HepG2 (cell line): ENCODE measurements around the gene CNKSR3. TPM values are rescaled to one million over a fixed set of nuclear protein-coding genes. Genes with fewer than 3 reads are reported as not detected.

Source experiments
- ATAC-seq: fragments of 200-7000 bp; cut with Tn5 transposase; 3 replicates; pipeline ENCODE4 v1.9.1; 2020; ENCODE audit warnings: mild to moderate bottlenecking, moderate library complexity
- BruUV-seq: library from RNA; stranded (reverse); fragments of 400-500 nt; replicated peaks from 2 replicates; lab custom pipeline; 2021; lab: Mats Ljungman, UMichigan
- CTCF ChIA-PET: fragments of 300-600 bp; formaldehyde crosslinking; extraction: SDS; loops from one replicate; lab custom pipeline; 2021; ENCODE audit warnings: low total read pairs, inconsistent platforms, low intra/inter-chr PET ratio; lab: Yijun Ruan, JAX
- POLR2A ChIA-PET: fragments of 350-600 bp; sonication (Branson Sonifier 250); formaldehyde crosslinking; loops from one replicate; lab custom pipeline; 2020; ENCODE audit warnings: antibody characterized with exemption, inconsistent platforms; lab: Yijun Ruan, JAX
- DNase-seq: peaks from one replicate; pipeline ENCODE4 v3.0.0-alpha.2; 2015; ENCODE audit warnings: low spot score
- FAIRE-seq: peaks from 3 replicates; lab custom pipeline; 2011; peaks lifted over from hg19 to GRCh38; lab: Jason Lieb, UNC
- H2AFZ ChIP-seq: one replicate; pipeline ENCODE4 v1.6.1; 2011; ENCODE audit warnings: low read length, inconsistent platforms
- H3K27ac ChIP-seq: fragments of 300-600 bp; 3 replicates; pipeline ENCODE4 v1.8.0; 2011; ENCODE audit warnings: mixed run types, mild to moderate bottlenecking, mixed read lengths, low read length, inconsistent platforms; ENCODE audit not compliant: insufficient read depth; ENCODE audit errors: extremely low read length
- H3K27me3 ChIP-seq, 2 experiments: fragments of 200-600 bp in 1 of 2; 2 replicates in 1 of 2; 3 replicates in 1 of 2; pipeline versions ENCODE4 v1.6.0 to v1.8.0; 2011; ENCODE audit warnings: low read length in 2 of 2, mild to moderate bottlenecking in 2 of 2, moderate library complexity in 2 of 2, inconsistent platforms in 1 of 2; ENCODE audit not compliant: insufficient read depth in 2 of 2, control insufficient read depth in 1 of 2
- H3K36me3 ChIP-seq, 2 experiments: fragments of 200-600 bp in 1 of 2; replicated peaks in 1 of 2; 2 replicates in 1 of 2; 3 replicates in 1 of 2; pipeline versions ENCODE4 v1.5.1 to v1.8.0; 2011; ENCODE audit warnings: low read length in 2 of 2, inconsistent platforms in 1 of 2; ENCODE audit not compliant: insufficient read depth in 2 of 2, control insufficient read depth in 1 of 2
- H3K4me1 ChIP-seq: 2 replicates; pipeline ENCODE4 v1.5.1; 2012; ENCODE audit warnings: low read length, inconsistent platforms; ENCODE audit not compliant: insufficient read depth
- H3K4me2 ChIP-seq: 2 replicates; pipeline ENCODE4 v1.6.0; 2011; ENCODE audit warnings: low read depth, low read length, inconsistent platforms
- H3K4me3 ChIP-seq, 3 experiments: fragments of 200-600 bp in 1 of 3; sonication (generic), shearing (Covaris generic) in 1 of 3; replicated peaks in 1 of 3; 2 replicates each; pipeline ENCODE4 v1.5.1; 2011 to 2016; ENCODE audit warnings: low read length in 3 of 3, inconsistent platforms in 2 of 3, low read depth in 2 of 3, mild to moderate bottlenecking in 2 of 3, control low read depth in 1 of 3, mixed read lengths in 1 of 3; ENCODE audit not compliant: insufficient read depth in 1 of 3
- H3K79me2 ChIP-seq: one replicate; pipeline ENCODE4 v1.6.1; 2011; ENCODE audit warnings: low read length, inconsistent platforms; ENCODE audit not compliant: insufficient read depth
- H3K9ac ChIP-seq: 2 replicates; pipeline ENCODE4 v1.6.0; 2011; ENCODE audit warnings: mild to moderate bottlenecking, low read depth, low read length, inconsistent platforms; ENCODE audit not compliant: insufficient read depth
- H3K9me3 ChIP-seq: 2 replicates; pipeline ENCODE4 v1.5.1; 2012; ENCODE audit warnings: mild to moderate bottlenecking, low read length
- H4K20me1 ChIP-seq: 2 replicates; pipeline ENCODE4 v1.6.0; 2011; ENCODE audit warnings: inconsistent platforms, mild to moderate bottlenecking, low read length, moderate library complexity; ENCODE audit not compliant: insufficient read depth
- BRF2 ChIP-seq: sonication (generic); formaldehyde crosslinking; IDR thresholded peaks from 2 replicates; pipeline ENCODE4 v1.8.1; 2022; ENCODE audit warnings: mild to moderate bottlenecking, missing genetic modification reagents
- NR2C2 ChIP-seq: sonication (generic); formaldehyde crosslinking; IDR thresholded peaks from 2 replicates; pipeline ENCODE4 v1.4.0; 2020; ENCODE audit warnings: missing genetic modification reagents, mild to moderate bottlenecking, moderate library complexity, borderline replicate concordance
- RBAK ChIP-seq: sonication (generic); formaldehyde crosslinking; IDR thresholded peaks from 2 replicates; pipeline ENCODE4 v1.5.1; 2020; ENCODE audit warnings: mild to moderate bottlenecking, missing genetic modification reagents
- ZBTB42 ChIP-seq: sonication (generic); formaldehyde crosslinking; IDR thresholded peaks from 2 replicates; pipeline ENCODE4 v1.5.0; 2020; ENCODE audit warnings: mild to moderate bottlenecking, missing genetic modification reagents
- ZNF264 ChIP-seq: sonication (generic); formaldehyde crosslinking; IDR thresholded peaks from 2 replicates; pipeline ENCODE4 v1.4.0; 2020; ENCODE audit warnings: missing genetic modification reagents
- ZSCAN9 ChIP-seq: IDR thresholded peaks from 2 replicates; pipeline ENCODE4 v1.6.1; 2016; ENCODE audit warnings: borderline replicate concordance
- WGBS: methylation state at CpG from one replicate; pipeline ENCODE4 v1.1.6; 2017; ENCODE audit warnings: low lambda C conversion rate; 5-methylcytosine and 5-hydroxymethylcytosine counted together
- in situ Hi-C: cut with HindIII; loops from 2 replicates; pipeline ENCODE4 v1.10.0; 2017; ENCODE audit warnings: low pct_unique_long_range_greater_than_20kb; ENCODE audit not compliant: extremely low pct_ligation_motif_present
- intact Hi-C: fragments of 100-400 bp; cut with micrococcal nuclease; formaldehyde crosslinking; loops from one replicate; pipeline ENCODE4 v1.10.0; 2022; ENCODE audit not compliant: unreplicated experiment
- polyA plus RNA-seq, 8 experiments: library from polyadenylated mRNA; depleted of rRNA in 3 of 8; stranded (reverse) in 7 of 8; unstranded in 1 of 8; fragments of >200 nt; fragmentation: Illumina TruSeq in 4 of 8; extraction: Trizol in 4 of 8; gene quantifications; 2 replicates each; pipeline versions ENCODE4 v1.2.1 to v1.2.3, GENCODE V29; 2011 to 2016; ENCODE audit warnings: low read depth in 4 of 8, missing spikeins in 1 of 8, mixed read lengths in 1 of 8; ENCODE audit not compliant: insufficient read depth in 1 of 8
- total RNA-seq, 5 experiments: library from RNA; depleted of rRNA; stranded (reverse); fragments of >200 nt; fragmentation: Illumina TruSeq; extraction: Trizol; gene quantifications; 2 replicates each; pipeline ENCODE4 v1.2.3, GENCODE V29; 2016; ENCODE audit warnings: low read depth in 1 of 5
- TF ChIP-seq, protein P1 (sequence below): sonication (generic); formaldehyde crosslinking; IDR thresholded peaks from 2 replicates; pipeline ENCODE4 v1.4.0; 2020; ENCODE audit warnings: mild to moderate bottlenecking, missing genetic modification reagents
- TF ChIP-seq, protein P2 (sequence below): sonication (generic); formaldehyde crosslinking; IDR thresholded peaks from 2 replicates; pipeline ENCODE4 v1.8.0; 2022; ENCODE audit warnings: low read depth, missing genetic modification reagents

Gene CNKSR3
- total and polyA plus RNA-seq, 2 of the 13 experiments (the other 11 are each of a cell fraction or from before 2014, with no cell fraction given), result 9.2 to 38.6 TPM

DNA sequence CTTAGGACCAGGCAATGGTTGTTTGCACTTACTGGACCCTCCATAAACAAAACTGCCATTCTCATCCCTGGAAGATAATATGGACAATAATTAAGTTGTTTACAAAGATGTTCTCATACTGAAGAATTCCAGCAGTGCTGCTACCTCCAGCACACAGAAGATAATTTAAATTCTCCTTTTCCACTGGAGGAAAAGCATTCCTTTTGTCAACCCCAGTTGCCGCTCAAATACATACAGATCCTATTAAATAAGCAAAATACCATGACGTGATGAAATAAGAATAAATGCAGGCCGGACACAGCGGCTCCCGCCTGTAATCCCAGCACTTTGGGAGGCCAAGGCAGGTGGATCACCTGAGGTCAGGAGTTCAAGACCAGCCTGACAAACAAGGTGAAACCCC is 99.4 kb downstream of the CNKSR3 start:
- peaks cover 33% of the 10 kb centered on the region for H3K4me1 ChIP-seq
- BruUV-seq, result no TSS peak
- WGBS, result over 99% methylated on average over 5 of the region's 5 CpGs
- H2AFZ ChIP-seq, result no peak overlapping the region
- intact Hi-C loops (no loop called here), in situ Hi-C loops (no loop called here)
- no peak for ATAC-seq
- POLR2A ChIA-PET, result no interaction called here
- no peaks in the 10 kb centered on the region for H4K20me1 ChIP-seq
- no peaks in the 10 kb centered on the region for H3K27me3 ChIP-seq
- no peak overlapping the region for H3K9ac ChIP-seq
- H3K9me3 ChIP-seq, result no peaks in the 10 kb centered on the region
- peaks cover 30 to 82% of the 10 kb centered on the region in 2 experiments for H3K36me3 ChIP-seq
- no peak overlapping the region for H3K4me3 ChIP-seq
- H3K79me2 ChIP-seq, result no peaks in the 10 kb centered on the region
- TF ChIP-seq BRF2 (CRISPR knock-in tag), result no peak
- no peak for TF ChIP-seq ZBTB42 (CRISPR knock-in tag)
- TF ChIP-seq, protein P1, sequence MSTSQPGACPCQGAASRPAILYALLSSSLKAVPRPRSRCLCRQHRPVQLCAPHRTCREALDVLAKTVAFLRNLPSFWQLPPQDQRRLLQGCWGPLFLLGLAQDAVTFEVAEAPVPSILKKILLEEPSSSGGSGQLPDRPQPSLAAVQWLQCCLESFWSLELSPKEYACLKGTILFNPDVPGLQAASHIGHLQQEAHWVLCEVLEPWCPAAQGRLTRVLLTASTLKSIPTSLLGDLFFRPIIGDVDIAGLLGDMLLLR (CRISPR knock-in tag), result no peak
- no peak for TF ChIP-seq ZNF264
- no peak for TF ChIP-seq RBAK (CRISPR knock-in tag)
- TF ChIP-seq NR2C2 (CRISPR knock-in tag), result no peak
- TF ChIP-seq ZSCAN9 (CRISPR knock-in tag), result no peak
- TF ChIP-seq, protein P2, sequence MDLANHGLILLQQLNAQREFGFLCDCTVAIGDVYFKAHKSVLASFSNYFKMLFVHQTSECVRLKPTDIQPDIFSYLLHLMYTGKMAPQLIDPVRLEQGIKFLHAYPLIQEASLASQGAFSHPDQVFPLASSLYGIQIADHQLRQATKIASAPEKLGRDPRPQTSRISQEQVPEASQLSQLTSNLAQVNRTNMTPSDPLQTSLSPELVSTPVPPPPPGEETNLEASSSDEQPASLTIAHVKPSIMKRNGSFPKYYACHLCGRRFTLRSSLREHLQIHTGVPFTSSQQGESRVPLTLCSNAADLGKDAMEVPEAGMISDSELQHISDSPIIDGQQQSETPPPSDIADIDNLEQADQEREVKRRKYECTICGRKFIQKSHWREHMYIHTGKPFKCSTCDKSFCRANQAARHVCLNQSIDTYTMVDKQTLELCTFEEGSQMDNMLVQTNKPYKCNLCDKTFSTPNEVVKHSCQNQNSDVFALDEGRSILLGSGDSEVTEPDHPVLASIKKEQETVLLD, result no peak
- no peak overlapping the region for H3K27ac ChIP-seq
- no peak for DNase-seq
- CTCF ChIA-PET, result no interaction called here
- no peak for FAIRE-seq
- no peak overlapping the region for H3K4me2 ChIP-seq
